Activated naive CD8-positive, alpha-beta T cell (primary cell): Measurements from ENCODE around the gene CIRBP.

ENCODE experiments used
- H3K27ac Mint-ChIP-seq: one replicate; pipeline ENCODE4 v1.8.0; 2021; ENCODE audit warnings: mixed read lengths
- H3K27me3 Mint-ChIP-seq: one replicate; pipeline ENCODE4 v1.8.0; 2021; ENCODE audit warnings: mixed read lengths
- H3K36me3 Mint-ChIP-seq: one replicate; pipeline ENCODE4 v1.8.0; 2021; ENCODE audit warnings: mixed read lengths
- H3K4me1 Mint-ChIP-seq: one replicate; pipeline ENCODE4 v1.8.0; 2021; ENCODE audit warnings: low read depth, mixed read lengths
- H3K4me3 Mint-ChIP-seq: one replicate; pipeline ENCODE4 v1.8.0; 2021; ENCODE audit warnings: mild to moderate bottlenecking, mixed read lengths
- H3K9me3 Mint-ChIP-seq: one replicate; pipeline ENCODE4 v1.8.0; 2021; ENCODE audit warnings: low read depth, mixed read lengths

The CIRBP gene

DNA sequence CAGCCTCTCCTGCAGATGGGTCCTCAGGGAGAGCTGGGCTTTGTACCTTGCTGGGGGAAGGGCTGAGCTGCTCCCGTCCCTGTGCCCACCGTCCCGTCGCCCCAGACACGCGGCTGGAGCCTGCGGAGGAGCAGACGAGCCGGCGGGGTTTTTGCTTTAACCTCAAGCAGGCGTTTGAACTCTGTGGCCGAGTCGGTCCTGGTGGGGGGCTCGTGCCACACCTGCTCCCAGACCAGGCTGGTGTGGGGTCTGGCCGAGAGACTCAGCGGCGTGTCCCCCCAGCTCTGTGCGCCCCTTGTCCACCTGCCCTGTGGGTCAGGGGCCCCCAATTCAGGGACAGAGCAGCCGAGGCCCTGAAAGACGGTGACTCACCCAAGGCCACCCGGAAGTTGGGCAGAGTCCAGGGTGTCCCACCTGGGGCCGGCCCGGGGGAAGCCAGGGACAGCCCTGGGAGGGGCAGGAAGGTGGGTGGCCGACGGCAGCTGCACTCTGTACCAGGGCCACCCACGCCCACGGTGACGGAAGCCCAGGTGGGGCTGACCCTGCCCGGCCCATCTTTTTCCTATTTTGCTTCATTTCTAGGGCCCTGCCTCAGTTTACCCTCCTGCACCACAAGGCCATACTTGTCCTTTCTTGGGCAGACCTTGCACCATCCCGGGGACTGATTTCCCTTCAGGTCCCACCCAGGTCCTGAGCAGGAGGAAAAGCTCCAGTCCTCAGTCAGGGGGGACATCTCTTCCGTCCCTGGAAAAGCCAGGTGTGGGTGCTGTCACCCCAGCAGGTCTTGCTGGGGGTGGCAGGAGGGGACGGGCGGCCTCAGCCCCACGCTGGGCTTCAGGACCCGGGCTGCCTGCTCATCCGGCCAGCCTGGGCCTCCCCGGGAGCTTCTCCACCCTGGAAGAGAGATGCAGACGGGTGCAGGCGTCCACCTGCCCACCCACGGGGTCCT is 21.8 kb downstream of the CIRBP start:
- Mint-ChIP-seq H3K27ac (no peak overlapping the region), H3K9me3 (no peaks in the 10 kb centered on the region), H3K27me3 (peaks cover 4% of the 10 kb centered on the region), H3K4me3 (no peak overlapping the region), H3K36me3 (no peaks in the 10 kb centered on the region), H3K4me1 (peaks cover 1% of the 10 kb centered on the region)

DNA sequence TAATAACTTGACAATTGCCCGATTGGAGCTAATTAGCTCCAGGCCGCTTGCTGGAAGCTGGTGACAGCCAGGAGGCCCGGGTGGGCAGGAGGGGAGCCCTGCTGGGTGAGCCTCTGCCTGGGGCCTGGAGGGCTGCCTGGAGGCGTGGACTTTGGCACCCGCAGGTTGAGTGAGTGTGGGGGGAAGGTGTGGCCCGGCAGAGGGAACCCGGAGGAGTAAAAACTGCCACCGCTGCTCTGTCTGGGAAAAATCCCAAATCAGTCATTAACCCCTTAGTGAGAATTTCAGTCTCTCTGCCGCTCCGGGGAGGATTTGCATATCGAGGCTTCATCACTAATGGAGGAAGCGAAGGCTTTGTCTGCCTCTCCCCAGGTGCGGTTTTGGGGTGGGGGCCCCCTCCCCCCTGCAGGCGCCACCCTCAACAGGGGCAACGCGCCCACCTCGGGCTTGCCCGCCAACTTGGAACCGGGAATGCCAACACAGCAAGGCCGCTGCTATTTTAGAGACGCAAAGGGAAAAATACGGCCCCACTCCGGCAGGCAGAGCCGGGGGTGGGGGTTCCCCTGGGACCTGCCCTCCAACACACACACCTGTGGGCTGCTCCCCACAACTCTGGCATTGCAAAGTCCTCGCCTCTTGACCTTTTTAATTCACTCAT is 22.8 kb downstream of the CIRBP start:
- Mint-ChIP-seq H3K9me3 (no peaks in the 10 kb centered on the region), H3K27ac (no peak overlapping the region)

DNA sequence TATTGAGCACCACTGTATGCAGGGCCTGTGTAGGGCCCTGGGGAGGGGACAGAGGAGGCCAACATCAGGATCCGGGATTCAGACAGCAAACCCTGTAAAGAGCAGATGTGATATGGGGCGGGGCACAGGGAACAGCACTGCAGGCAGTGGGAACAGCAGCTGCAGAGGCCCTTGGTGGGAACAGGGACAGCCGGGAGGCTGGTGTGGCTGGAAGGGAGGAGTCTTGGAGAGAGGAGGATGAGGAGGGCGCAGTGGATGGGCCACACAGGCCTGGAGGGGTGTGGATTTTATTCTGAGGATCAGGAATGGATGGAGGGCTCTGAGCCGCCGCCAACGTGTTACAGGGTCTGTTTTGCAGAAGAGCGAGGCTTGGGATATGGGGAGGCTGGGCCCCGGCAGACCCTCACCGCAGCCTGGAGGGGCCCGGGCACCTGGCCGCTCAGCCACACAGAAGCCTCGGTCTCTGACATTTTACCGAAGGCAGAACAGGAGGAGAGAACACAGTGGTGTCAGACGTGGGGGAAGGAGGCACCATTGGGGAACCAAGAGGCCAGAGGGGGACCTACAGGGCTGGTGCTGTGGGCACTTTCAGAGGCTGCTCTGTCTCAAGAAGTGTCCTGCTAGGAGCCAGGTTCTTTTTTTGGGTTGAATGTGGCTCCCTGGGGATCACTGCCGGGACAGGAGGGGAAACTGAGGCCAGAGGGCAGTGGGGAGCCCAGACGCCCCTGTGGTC is 23.5 kb downstream of the CIRBP start:
- Mint-ChIP-seq H3K9me3 (no peaks in the 10 kb centered on the region), H3K27me3 (peaks cover 4% of the 10 kb centered on the region), H3K4me3 (no peak overlapping the region), H3K4me1 (peaks cover 1% of the 10 kb centered on the region), H3K27ac (no peak overlapping the region), H3K36me3 (no peaks in the 10 kb centered on the region)

More for the DNA sequence above, 22.8 kb downstream of the CIRBP start:
- H3K4me3 Mint-ChIP-seq = no peak overlapping the region
- peaks cover 4% of the 10 kb centered on the region for H3K27me3 Mint-ChIP-seq
- H3K4me1 Mint-ChIP-seq = peaks cover 1% of the 10 kb centered on the region
- no peaks in the 10 kb centered on the region for H3K36me3 Mint-ChIP-seq

GRCh38 chr19:1293782-1294604 is 24.9 kb downstream of the CIRBP start:
- Mint-ChIP-seq H3K36me3 (no peaks in the 10 kb centered on the region), H3K9me3 (no peaks in the 10 kb centered on the region), H3K27me3 (peaks cover 2% of the 10 kb centered on the region), H3K4me1 (peaks cover 1% of the 10 kb centered on the region), H3K27ac (no peak overlapping the region), H3K4me3 (no peak overlapping the region)

- Mint-ChIP-seq H3K9me3 (no peaks in the 10 kb centered on the region), H3K4me3 (no peak overlapping the region), H3K27me3 (no peaks in the 10 kb centered on the region)
Observed at GRCh38 chr19:1294688-1295087, 25.6 kb downstream of the CIRBP start.

DNA sequence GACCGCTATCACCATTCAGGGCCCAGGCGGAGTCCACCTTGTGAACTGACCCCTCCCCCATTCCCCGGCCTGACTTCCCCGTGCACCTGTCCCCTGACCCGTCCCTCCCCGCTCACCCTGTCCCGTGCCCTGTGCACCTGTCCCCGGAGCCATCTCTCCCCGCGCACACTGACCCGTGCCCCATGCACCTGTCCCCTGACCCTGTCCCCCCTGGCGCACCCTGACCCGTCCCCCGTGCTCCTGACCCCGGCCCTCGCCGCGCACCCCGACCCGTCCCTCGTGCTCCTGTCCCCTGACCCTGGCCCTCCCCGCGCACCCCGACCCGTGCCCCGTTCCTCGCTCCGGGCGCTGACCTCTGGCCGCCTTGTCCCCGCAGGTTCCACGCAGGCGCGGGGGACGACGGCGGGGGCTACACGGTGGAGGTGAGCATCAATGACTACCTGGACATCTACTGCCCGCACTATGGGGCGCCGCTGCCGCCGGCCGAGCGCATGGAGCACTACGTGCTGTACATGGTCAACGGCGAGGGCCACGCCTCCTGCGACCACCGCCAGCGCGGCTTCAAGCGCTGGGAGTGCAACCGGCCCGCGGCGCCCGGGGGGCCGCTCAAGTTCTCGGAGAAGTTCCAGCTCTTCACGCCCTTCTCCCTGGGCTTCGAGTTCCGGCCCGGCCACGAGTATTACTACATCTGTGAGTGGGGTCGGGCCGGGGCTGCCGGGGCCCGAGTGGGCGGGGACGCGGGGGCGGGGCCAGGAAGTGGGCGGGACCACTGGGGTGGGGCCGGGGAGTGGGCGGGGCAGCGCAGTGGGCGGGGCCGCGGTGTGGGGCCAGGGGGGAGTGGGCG is 26.3 kb downstream of the CIRBP start:
- peaks cover 1% of the 10 kb centered on the region for H3K4me1 Mint-ChIP-seq
- no peaks in the 10 kb centered on the region for H3K9me3 Mint-ChIP-seq
- no peaks in the 10 kb centered on the region for H3K27me3 Mint-ChIP-seq
- no peak overlapping the region for H3K27ac Mint-ChIP-seq
- no peaks in the 10 kb centered on the region for H3K36me3 Mint-ChIP-seq
- H3K4me3 Mint-ChIP-seq = no peak overlapping the region

More at GRCh38 chr19:1294688-1295087, 25.6 kb downstream of the CIRBP start:
- Mint-ChIP-seq H3K36me3 (no peaks in the 10 kb centered on the region), H3K4me1 (peaks cover 1% of the 10 kb centered on the region), H3K27ac (no peak overlapping the region)

DNA sequence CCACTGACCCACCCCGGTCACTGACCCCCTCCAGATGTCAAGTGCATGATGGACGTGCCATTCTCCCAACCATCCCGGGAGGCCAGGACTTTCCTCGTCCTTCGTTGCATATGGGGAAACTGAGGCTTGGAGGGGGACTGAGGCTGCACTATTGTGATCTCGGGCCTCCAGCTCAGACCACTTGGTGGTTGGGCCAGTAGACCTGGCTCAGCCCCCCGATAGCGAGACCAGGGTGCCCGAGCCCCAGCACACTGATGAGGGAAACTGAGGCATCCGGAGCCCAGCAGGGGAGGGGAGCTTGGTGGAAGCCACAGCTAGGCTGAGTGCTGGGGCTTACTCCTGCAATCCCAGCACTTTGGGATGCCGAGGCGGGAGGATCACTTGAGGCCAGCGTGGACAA is 26.9 kb downstream of the CIRBP start:
- H3K27me3 Mint-ChIP-seq = no peaks in the 10 kb centered on the region
- peaks cover 1% of the 10 kb centered on the region for H3K4me1 Mint-ChIP-seq
- H3K9me3 Mint-ChIP-seq = no peaks in the 10 kb centered on the region
- no peaks in the 10 kb centered on the region for H3K36me3 Mint-ChIP-seq
- H3K4me3 Mint-ChIP-seq = no peak overlapping the region
- H3K27ac Mint-ChIP-seq = no peak overlapping the region

DNA sequence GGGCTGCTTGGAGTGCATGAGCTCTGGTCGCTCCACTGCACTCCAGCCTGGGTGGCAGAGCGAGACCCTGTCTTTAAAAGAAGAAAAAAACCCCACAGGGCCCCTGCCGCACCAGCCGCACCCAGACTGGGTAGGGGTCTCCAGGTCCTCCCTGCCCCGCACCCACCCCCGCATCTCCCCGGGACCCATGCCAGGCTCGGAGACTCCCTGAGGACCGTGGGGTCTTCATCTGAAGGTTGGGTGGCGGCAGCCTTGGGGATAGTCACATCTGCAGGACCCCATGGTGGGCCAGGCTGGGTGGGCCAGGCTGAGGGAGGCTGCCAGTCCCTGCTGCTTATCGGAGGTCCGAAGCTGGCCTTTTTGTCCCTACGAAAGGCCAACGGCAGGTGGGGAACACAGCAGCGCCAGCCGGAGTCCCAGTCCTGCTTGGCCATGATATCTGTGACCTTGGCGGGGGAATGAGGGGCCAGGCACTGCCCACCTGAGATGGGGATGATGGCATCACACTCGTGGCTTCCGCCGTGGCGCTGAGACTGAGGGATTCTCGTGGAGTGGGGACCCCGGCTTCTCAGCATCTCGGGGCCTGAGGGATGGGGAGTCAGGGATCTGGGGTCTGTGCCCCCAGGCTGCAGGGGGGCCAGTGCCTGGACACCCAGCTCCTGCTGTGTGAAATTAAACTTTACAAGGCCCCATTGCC is 27.6 kb downstream of the CIRBP start:
- no peaks in the 10 kb centered on the region for H3K36me3 Mint-ChIP-seq
- H3K4me1 Mint-ChIP-seq = peaks cover 1% of the 10 kb centered on the region
- no peaks in the 10 kb centered on the region for H3K9me3 Mint-ChIP-seq
- no peak overlapping the region for H3K4me3 Mint-ChIP-seq
- no peaks in the 10 kb centered on the region for H3K27me3 Mint-ChIP-seq
- no peak overlapping the region for H3K27ac Mint-ChIP-seq

DNA sequence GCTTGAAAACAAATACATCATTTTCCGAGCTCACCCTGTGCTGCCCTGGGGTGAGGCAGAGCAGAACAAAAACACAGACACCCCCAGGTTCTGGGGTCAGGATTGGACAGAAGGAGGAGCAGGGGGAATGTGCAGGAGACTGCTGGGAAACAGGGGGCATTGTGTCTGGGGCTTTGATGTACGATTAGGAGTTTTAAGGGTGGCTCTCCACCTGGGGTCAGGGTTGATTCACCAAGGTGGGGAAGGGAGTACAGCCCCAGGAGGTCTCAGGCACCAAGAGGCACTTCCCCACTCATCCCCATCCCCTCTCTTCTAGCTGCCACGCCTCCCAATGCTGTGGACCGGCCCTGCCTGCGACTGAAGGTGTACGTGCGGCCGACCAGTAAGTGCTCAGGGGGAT is 29.1 kb downstream of the CIRBP start:
- no peak overlapping the region for H3K4me3 Mint-ChIP-seq
- H3K27me3 Mint-ChIP-seq = no peaks in the 10 kb centered on the region
- H3K4me1 Mint-ChIP-seq = peaks cover 1% of the 10 kb centered on the region
- H3K27ac Mint-ChIP-seq = no peak overlapping the region
- H3K36me3 Mint-ChIP-seq = no peaks in the 10 kb centered on the region
- no peaks in the 10 kb centered on the region for H3K9me3 Mint-ChIP-seq

- H3K9me3 Mint-ChIP-seq = no peaks in the 10 kb centered on the region
- no peaks in the 10 kb centered on the region for H3K27me3 Mint-ChIP-seq
- H3K36me3 Mint-ChIP-seq = no peaks in the 10 kb centered on the region
- no peak overlapping the region for H3K27ac Mint-ChIP-seq
- H3K4me1 Mint-ChIP-seq = peaks cover 1% of the 10 kb centered on the region
- no peak overlapping the region for H3K4me3 Mint-ChIP-seq
Observed at GRCh38 chr19:1299801-1300200, 30.7 kb downstream of the CIRBP start.

GRCh38 chr19:1300744-1301490 is 31.8 kb downstream of the CIRBP start:
- Mint-ChIP-seq H3K9me3 (no peaks in the 10 kb centered on the region), H3K4me3 (no peak overlapping the region), H3K27me3 (no peaks in the 10 kb centered on the region), H3K4me1 (no peaks in the 10 kb centered on the region), H3K27ac (no peak overlapping the region), H3K36me3 (no peaks in the 10 kb centered on the region)

DNA sequence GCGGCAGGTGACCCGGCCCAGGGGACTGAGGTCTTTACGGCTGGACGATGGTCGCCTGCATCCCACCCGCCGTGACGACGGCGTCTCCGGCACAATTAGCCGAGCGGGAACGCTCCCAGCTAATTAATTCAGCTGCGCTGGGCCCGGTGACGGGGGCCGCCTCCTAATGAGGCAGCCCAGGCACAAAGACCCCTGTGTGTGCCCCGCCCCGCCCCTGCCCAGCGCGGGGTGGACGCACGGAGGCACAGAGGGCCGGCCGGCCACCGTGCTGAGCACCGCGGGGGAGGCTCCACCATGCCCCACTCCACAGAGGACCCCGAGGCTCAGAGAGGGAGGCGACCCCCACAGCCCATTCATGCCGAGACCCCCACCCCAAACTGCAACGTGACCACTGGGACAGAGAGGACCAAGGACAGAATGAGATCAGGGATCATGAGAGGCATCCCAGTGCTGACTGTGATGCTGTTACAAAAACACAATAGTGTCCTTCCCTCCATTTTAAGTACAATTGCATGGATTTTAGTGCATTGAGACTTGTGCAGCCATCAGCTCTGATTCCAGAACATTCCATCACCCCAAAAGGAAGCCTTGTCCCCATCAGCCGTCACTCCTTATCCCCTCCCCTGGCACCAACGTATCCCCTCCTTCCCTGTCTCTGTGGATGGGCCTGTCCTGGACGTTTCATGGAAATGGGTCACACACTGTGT is 33.6 kb downstream of the CIRBP start:
- Mint-ChIP-seq H3K27me3 (no peaks in the 10 kb centered on the region), H3K9me3 (no peaks in the 10 kb centered on the region), H3K4me3 (no peak overlapping the region), H3K36me3 (no peaks in the 10 kb centered on the region), H3K4me1 (no peaks in the 10 kb centered on the region), H3K27ac (no peak overlapping the region)
